NCI-H345 (cell line): Measurements from ENCODE around the gene KSR2.
A peak's percentile ranks its signal among the peaks of the same experiment; 100 is the strongest.
"Not testable (repeated sequence)": the region's sequence is repeated elsewhere in the genome, so short reads cannot be mapped to it uniquely, and the experiment has no call there.

Experiments
- DNase-seq: peaks from one replicate; lab custom pipeline; 2025; lab: John Stamatoyannopoulos, UW

The KSR2 gene

DNA sequence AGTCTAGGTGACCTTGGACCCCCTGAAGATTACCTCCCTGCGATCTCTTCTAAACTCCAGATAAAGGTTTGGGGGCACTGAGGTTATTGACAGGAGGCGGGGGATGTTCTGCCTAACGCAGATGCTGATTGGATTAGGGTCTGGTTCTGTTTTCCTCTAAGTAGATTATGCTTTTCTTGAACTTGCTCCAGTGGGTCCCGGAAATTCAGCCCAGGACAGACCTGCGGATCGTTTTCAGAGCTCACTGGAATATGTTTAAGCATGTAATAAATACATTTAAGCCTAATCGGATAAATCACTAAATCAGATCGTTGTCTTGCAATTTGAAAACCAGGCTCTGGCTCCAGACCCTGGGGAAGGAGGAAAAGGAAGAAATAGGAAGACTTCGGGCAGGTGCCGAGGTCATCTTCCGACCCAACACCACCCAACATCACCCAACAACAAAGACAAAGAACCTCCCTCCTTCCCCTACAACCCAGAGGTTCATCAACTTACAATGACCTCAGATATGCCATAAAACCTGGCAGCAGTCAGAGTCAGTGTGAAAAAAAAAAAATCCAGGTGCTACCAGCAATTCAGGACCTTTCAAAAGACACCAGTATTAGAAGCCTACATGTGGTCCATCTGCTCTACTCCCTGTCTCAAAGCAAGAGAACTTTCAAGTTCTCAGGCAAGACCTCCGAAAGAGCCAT lies 148.4 kb downstream of the KSR2 start:
- no peak for DNase-seq

DNA sequence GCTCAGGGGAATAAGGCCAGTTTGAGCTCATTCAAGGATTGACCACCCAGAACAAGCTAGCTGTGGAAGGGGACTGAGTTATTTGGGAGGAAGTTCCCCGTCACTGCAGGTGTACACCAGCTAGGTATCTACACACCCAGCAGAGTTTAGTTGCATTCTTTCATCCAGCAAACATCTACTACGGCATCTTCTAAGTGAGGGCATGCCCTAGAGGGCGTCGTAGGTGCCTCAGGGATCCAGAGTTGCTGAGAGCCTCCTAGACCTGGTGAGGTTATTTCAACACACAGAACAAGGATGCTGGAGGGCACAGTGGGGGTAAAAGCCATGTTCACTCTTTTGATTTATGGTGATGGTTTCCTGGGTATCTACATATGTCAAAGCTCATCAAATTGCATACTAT lies 149.6 kb downstream of the KSR2 start:
- no peak for DNase-seq

DNA sequence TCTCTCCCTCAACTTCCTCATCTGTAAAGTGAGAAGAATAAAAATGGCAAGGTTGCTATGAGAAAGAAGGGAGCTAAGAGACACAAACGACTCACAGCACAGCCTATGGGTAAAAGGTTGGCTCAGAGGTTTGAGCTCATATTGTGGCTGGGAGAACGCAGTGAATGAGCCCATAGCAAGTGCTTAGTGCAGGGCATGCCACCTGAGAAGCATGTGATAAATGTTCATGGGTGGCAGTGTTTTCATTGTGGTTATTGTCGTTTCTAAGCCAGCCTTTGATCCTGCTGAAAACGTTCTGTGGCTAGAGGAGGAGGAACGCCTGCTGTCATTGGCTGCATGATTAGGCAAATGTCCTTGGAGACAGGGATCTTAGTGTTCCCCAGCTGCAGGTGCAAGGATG lies 150.4 kb downstream of the KSR2 start:
- peak; percentile 56 for DNase-seq

DNA sequence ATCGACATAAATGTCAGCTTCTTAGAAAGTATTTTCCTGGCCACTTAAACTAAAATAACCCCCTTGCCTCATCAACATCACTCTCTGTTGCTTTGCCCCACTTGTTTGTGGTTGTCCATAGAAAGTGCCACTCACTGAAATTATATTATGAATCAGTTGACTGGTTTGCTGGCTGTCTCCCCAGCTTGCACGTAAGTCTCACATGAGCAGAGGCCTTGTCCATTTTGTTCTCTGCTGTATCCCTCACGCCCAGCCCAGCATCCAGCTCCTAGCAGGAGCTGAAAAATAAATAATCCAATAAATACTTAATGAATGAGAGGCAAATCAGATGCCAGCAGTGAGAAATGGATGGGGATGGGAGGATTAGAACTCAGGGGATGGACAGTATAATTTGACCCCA lies 159.3 kb downstream of the KSR2 start:
- DNase-seq, result no peak

DNA sequence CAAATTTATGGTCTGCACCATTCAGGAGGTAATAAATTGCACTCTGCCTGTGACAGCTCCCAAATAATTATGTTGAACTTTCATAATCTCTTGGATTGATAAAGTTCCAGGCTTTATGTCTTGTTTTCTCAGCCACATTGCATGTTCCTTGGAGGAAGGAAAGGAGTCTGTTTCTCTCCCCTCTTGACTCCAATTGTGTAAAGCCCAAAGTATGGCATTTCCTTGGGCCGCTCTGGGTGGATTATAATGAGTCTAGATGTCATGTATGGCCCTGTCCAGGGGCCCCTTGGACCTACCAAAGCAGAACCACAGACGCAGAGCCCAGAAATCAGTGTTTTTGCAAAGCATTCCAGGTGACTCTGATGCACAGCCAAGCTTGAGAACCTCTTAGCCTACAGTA lies 160.8 kb downstream of the KSR2 start:
- no peak for DNase-seq

DNA sequence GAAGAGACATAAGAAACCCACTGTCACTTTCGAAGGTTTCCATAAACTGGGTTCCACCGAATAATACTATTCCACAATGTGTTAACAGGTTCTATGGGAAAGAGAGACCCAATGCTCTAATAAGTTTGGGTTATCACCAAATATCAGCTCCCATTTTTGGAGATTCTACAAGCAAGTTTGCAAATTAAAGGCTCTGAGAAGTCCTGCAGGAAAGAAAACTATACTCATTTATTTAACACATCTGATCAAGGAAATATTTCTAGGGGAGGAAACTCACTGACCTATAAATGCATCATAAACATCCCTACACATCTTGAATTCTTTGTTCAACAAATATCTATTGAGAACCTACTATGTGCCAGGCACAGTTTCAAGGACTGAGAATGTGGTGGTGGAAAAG lies 161.4 kb downstream of the KSR2 start:
- no peak for DNase-seq

DNA sequence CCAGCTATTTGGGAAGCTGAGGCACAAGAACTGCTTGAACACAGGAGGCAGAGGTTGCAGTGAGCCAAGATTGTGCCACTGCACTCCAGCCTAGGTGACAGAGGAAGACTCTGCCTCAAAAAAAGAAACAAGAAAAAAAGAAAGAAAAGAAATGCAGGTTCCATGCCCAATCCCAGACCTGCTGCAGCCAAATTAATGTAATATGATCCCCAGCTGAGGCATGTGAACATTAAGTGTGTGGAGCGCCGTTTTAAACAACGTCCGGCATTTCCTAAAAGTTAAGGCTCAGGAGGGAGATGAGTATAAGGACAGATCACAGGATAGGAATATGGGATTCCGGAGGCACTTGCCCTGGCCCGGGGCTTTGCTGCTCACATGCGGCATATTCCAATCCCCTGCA lies 162.9 kb downstream of the KSR2 start:
- no peak for DNase-seq

DNA sequence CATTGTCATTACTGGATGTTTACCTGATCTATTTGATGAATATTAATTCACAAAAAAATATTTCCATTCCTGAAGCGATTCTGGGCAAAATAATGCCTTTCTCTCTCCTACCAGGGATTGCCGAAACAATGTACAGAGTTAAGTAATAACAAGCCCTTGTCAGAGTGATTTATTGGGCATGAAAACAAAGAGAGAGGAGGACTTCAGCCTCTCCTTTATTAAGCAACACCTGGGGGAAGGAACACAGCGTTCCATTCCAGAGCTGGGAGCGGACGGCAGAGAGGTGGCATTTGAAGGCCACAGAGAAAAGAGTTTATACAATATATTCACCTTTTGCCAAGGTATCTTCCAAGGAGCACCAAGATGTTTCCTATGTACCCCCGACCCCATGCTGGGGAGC lies 165.8 kb downstream of the KSR2 start:
- DNase-seq, result no peak

DNA sequence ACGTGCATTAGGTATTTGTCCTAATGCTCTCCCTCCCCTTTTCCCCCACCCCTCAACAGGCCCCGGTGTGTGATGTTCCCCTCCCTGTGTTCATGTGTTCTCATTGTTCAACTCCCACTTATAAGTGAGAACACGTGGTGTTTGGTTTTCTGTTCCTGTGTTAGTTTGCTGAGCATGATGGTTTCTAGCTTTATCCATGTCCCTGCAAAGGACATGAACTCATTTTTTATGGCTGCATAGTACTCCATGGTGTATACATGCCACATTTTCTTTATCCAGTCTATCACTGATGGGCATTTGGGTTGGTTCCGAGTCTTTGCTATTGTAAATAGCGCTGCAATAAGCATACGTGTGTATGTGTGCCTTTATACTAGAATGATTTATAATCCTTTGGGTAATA lies 168.1 kb downstream of the KSR2 start:
- DNase-seq, result not testable (repeated sequence)

DNA sequence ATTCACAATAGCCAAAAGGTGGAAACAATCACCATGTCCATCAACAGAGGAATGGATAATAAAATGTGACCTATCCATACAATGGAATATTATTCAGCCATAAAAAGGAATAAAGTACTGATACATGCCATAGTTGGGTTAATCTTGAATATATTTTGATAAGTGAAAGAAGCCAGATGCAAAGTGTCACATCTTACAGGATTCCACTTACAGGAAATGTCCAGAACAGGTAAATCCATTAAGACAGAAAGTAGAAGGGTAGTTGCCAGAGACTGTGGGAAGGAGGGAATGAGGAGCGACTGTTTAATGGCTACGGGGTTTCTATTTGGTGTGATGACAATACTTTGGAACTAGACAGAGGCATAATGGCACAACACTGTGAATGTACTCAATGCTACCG lies 171.6 kb downstream of the KSR2 start:
- DNase-seq, result no peak

DNA sequence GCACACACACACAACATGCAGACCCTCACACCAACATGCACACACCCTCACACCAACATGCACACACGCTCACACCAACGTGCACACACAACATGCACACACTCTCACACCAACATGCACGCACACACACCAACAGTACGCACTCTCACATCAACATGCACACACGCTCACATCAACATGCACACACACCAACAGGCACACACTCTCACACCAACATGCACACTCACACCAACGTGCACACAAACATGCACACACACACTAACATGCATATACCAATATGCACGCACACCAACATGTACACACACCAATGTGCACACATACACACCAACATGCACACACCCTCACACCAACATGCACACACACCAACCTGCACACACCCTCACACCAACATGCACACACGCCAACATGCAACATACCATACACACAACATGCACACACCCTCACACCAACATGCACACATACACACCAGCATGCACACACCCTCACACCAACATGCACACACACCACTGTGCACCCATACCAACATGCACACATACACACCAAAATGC lies 175.8 kb downstream of the KSR2 start:
- DNase-seq, result no peak

DNA sequence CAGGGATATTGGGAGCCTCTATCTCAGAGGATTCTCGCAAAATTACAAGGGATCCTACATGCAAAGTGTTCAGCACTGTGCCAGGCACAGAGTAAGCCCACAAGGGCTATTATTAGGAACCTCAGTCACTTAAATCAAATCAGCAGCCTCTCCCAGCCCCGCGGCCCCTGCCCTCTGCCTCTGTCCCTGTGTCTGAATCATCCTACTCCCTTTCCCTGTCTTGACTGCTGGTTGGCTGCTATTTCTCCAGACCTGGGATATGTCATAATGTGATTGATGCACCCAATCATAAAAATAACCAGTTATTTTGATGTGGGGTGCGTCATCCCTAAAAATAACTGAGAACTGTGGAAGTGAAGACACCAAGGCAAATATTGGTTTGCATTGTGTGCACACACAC lies 176.3 kb downstream of the KSR2 start:
- no peak for DNase-seq

DNA sequence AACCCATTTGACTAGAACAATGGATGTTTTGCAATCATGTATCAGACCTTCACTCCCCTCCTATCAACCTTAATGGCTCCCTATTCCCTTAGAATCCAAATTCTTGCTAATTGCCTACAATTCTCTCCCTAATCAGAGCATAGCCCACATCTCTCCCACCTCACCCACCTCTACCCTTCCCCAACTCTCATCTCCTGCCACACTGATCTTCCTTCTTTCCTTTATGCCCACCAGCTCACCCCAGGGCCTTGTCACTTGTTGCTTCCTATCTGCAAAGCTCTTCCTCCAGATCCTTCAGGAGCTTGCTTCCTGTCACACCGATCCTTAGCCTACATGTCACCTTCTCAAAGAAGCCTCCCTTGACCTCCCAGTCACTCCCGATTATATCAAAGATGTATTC lies 177.8 kb downstream of the KSR2 start:
- no peak for DNase-seq

DNA sequence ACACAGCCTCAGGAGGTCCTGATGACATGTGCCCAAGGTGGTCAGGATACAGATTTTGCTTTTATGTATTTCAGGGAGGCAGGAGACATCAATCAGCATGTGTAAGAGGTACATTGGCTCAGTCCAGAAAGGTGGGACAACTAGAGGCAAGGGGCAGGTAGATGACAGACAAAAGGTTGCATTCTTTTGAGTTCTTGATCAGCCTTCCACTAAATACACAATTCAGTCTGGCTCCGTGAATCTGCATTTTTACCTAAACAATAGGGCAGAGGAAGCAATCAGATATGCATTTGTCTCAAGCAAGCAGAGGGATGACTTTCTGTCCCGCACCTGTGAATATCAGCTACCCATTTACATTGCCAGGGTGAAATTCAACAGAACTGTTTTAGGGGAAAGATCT lies 178.6 kb downstream of the KSR2 start:
- DNase-seq, result no peak

DNA sequence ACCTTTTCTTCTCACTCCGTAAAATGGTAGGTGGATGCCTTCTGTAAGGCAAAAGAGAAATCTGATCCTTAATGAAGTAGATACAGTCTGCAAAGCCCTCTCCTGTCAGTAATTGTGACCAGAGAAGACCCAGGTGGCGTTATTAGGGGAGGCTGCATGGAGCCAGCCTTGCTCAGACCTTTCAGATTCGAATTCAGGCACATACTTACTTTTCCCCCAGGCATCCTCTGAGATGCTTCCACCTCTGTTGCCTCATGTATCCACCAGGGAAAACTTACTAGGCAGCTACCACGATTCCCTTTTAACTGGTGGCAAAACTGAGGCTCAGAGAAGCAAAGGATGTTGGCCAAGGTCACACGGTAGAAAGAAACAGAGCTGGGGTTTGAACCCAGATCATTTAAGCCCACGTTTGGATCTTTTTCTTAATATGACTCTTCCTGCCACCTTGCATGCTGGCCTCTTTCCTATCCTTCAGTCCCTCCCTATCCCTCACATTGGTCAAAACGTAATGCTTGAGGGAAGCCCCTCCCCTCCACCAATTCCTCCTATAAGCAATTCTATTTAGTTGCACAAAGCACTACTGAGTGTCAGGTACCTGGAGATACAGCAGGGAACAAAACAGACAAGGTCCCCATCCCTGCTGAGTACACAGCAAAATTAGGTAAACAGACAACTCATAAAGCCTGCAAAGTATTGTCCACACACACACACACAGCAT lies 179.4 kb downstream of the KSR2 start:
- DNase-seq, result peak; percentile 7

DNA sequence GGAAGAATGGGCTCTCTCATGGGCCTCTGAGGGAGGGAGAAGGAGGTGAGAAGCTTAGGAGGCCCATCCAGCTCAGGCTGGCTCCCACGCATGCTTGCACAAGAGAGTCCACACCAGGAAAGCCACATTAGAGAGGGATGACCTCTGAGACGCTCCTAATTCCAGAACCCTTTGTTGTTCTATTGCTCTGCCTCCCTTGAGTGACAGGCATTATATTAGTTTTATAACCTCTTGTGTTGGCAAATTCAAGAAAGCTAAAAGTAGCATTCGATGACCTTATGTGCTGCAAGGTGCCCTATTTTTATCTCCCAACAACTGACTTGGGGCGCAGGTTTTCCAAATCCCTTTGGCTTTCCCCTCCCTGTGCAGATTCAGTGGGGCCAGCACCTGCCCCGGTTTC lies 190.1 kb downstream of the KSR2 start:
- no peak for DNase-seq

DNA sequence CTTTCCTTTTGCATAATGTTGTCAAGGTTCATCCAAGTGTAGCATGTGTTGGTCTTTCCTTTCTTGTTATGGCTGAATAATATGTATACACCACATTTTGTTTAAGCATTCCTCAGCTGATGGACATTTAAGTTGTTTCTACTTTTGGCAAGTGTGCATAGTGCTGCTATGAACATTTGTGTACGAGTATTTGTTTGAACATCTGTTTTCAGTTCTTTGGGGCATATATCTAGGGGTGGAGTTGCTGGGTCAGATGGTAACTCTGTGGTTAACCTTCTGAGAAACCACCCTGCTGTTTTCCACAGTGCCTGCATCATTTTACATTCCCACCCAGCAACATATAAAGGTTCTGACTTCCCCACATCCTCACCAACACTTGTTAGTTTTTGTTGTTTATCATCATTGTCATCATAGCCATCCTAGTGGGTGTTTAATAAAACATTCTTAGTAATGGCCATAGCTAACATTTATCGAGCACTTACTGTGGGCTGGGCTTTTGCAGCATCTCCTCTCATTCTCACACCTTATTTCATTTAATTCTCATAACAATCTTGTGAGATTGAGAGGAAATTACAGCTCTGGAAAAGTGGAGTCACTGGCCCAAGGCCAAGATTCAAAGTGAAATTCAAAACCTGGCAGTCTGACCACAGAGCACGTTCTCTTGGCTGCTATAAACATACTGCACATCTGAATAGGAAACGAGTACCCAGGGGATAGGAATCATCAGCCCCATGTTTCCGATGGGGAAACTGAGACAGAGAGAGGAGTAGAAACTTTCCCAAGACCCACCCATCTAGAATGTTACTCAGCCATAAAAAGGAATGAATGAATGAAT lies 193.6 kb downstream of the KSR2 start:
- no peak for DNase-seq

DNA sequence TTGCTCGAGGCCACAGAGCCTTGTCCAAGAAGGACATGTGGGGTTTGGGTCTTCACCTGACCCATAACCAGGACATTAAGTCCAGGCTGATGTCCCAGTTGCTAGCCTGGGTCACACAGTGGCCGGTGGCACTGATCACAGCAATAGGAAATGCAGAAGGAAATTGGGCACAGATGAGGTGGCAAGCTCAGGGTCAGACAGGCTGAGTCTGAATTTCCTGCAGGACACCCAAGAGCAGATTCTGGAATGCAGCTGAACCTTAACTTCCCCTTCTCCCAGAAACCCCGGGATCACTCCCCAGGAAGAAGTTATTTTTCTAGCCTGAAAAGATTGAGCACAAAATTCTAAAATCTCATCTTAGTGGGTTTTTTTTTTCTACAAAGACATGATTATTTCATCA lies 199.9 kb downstream of the KSR2 start:
- no peak for DNase-seq

DNA sequence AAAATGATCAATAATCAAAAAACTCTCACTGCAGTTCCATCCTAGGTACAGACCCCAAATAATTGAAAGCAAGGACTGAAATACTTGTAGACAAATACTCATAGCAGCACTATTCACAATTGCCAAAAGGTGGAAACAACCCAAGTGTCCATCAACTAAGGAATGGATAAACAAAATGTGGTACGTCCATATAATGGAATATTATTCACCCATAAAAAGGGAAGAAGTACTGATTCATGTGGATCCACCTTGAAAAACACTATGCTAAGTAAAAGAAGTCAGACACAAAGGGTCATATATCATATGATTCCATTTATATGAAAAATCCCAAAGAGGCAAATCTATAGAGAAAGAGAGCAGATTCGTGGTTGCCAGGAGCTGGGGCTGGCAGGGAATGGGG lies 202.8 kb downstream of the KSR2 start:
- DNase-seq, result no peak

DNA sequence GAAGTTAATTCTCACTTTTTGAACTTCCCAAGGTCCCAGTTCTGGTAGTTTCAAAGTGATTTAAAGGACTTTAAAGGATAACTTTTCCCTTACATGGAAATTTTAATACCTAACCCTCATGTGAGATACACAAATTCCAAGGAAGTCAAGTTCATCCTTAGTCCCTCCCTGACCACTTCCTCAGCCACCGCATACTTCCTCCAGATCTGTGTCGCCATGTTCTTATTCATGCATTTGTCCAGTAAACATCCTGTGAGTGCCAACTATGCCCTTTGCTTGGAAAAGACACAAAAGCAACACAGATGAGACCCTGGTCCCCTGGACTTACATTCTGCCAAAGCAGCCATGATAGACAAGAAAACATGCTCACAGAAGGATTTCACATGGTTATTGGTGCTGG lies 206.6 kb downstream of the KSR2 start:
- DNase-seq, result no peak

DNA sequence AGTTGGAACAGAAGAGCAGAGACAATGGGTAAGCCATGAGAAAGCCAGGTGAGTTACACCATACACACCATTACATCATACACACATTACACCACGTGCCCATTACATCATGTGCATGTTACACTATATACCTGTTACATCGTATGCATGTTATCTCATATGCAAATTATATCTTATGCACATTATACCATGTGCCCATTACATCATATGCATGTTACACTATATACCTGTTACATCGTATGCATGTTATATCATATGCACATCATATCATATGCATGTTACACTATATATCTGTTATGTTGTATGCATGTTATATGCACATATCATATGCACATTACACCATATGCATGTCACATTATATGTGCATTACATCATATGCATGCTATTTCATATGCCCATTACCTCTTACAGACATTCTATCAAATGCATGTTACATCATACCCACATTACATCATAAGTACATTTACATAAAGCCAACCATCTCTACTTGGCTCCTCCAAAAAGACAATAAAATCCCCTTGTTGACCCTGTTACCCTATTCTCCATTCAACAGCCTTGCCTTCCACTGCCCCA lies 207.2 kb downstream of the KSR2 start:
- no peak for DNase-seq

DNA sequence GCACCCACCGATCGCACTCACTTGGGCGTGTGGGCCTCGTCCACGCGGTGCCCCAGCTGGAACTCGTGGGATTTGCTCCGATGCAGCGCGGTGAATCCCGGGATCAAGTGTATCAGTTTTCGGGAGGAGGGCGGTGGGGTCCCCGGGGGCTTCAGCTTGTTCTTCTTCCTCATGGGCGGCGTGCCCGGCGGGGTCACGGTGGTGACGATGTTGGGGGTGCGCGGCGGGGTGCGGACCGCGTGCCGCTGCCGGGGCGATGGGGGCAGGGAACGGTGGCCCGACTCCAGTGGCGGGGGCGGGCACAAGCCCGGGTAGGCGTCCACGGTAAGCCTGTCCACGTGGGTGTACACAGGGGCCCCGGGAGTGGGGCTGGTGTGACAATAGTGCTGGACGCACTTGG lies 207.8 kb downstream of the KSR2 start:
- DNase-seq, result no peak

DNA sequence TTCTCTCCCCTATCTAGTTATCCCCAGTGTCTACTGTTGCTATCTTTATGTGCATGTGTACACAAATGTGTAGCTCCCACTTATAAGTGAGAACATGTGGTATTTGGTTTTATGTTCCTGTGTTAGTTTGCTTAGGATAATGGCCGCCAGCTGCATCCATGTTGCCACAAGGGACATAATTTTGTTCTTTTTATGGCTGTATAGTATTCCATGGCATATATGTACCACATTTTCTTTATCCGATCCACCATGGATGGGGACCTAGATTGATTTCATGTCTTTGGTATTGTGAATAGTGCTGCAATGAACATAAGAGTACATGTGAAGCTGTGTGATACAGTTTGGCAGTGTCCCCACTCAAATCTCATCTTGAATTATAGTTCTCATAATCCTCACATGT lies 218.1 kb downstream of the KSR2 start:
- DNase-seq, result no peak
